K562 (cell line): ENCODE data around the gene MYL11. TPM values are rescaled to one million over a fixed set of nuclear protein-coding genes. Genes with fewer than 3 reads are reported as not detected.

Source experiments
- ATF1 ChIP-seq, 2 experiments: fragments of 450-650 bp in 1 of 2; IDR thresholded peaks; 2 replicates each; pipeline ENCODE4 v1.6.1; 2016; ENCODE audit warnings: missing compliant biosample characterization in 1 of 2, missing genetic modification characterization in 1 of 2
- BMI1 ChIP-seq: fragments of 150-350 bp; IDR thresholded peaks from 2 replicates; pipeline ENCODE4 v1.6.1; 2014; ENCODE audit warnings: low read length
- CBX2 ChIP-seq: fragments of 200-600 bp; sonication (generic); IDR thresholded peaks from one replicate; pipeline ENCODE4 v1.6.1; 2012; ENCODE audit warnings: mild to moderate bottlenecking, low read length, inconsistent platforms; ENCODE audit not compliant: insufficient read depth, poor library complexity, severe bottlenecking
- CTCF ChIP-seq, 3 experiments: IDR thresholded peaks in 2 of 3; conservative IDR thresholded peaks in 1 of 3; 2 replicates each; pipeline ENCODE4 v1.5.1; 2011 to 2012; ENCODE audit warnings: low read length in 3 of 3, mild to moderate bottlenecking in 3 of 3, control low read depth in 2 of 3, improper control_type of control experiment in 1 of 3, inconsistent platforms in 1 of 3, low read depth in 1 of 3, mixed read lengths in 1 of 3, moderate library complexity in 1 of 3; ENCODE audit not compliant: insufficient read depth in 2 of 3
- EGR1 ChIP-seq: fragments of 450-650 bp; conservative IDR thresholded peaks from 2 replicates; pipeline ENCODE4 v1.6.1; 2017; ENCODE audit warnings: mild to moderate bottlenecking
- FOXA1 ChIP-seq: fragments of 450-650 bp; IDR thresholded peaks from 2 replicates; pipeline ENCODE4 v1.6.1; 2016; ENCODE audit warnings: mild to moderate bottlenecking, borderline replicate concordance
- FOXJ2 ChIP-seq: fragments of 200-800 bp; sonication (Bioruptor generic); IDR thresholded peaks from 2 replicates; pipeline ENCODE4 v1.6.1; 2016; ENCODE audit warnings: missing genetic modification characterization, missing compliant biosample characterization
- GTF2E2 ChIP-seq: fragments of 200-800 bp; sonication (Bioruptor generic); IDR thresholded peaks from 2 replicates; pipeline ENCODE4 v1.6.1; 2016; ENCODE audit warnings: missing genetic modification characterization, missing compliant biosample characterization
- HSF4 ChIP-seq: fragments of 250-450 bp; sonication (Bioruptor Pico); IDR thresholded peaks from 2 replicates; pipeline ENCODE4 v2.1.2; 2022; ENCODE audit warnings: mild to moderate bottlenecking, moderate library complexity, borderline replicate concordance
- MXD1 ChIP-seq: fragments of 250-450 bp; sonication (Bioruptor Pico); IDR thresholded peaks from 2 replicates; pipeline ENCODE4 v1.8.0; 2021; ENCODE audit warnings: borderline replicate concordance, mild to moderate bottlenecking, moderate library complexity; ENCODE audit not compliant: poor library complexity, severe bottlenecking
- MYC ChIP-seq, 2 experiments: fragments of 250-450 bp in 1 of 2; sonication (Bioruptor Pico) in 1 of 2; IDR thresholded peaks; 2 replicates each; pipeline versions ENCODE4 v1.5.1 to v1.6.1; 2012 to 2021; ENCODE audit warnings: low read depth in 2 of 2, borderline replicate concordance in 1 of 2, improper control_type of control experiment in 1 of 2, low read length in 1 of 2, mild to moderate bottlenecking in 1 of 2, moderate library complexity in 1 of 2
- NFE2 ChIP-seq: IDR thresholded peaks from 2 replicates; pipeline ENCODE4 v1.6.1; 2014; ENCODE audit warnings: antibody characterized with exemption, low read depth
- NFIC ChIP-seq: fragments of 450-650 bp; IDR thresholded peaks from 2 replicates; pipeline ENCODE4 v1.6.1; 2017; ENCODE audit warnings: mild to moderate bottlenecking, inconsistent platforms
- NR2C2 ChIP-seq, 2 experiments: fragments of 200-800 bp in 1 of 2; sonication (Bioruptor generic) in 1 of 2; sonication (generic) in 1 of 2; formaldehyde crosslinking in 1 of 2; IDR thresholded peaks; 2 replicates each; pipeline versions ENCODE4 v1.6.1 to v1.8.0; 2016 to 2022; ENCODE audit warnings: mild to moderate bottlenecking in 1 of 2, missing compliant biosample characterization in 1 of 2, missing genetic modification characterization in 1 of 2, missing genetic modification reagents in 1 of 2
- PTBP1 ChIP-seq: fragments of 200-400 bp; formaldehyde crosslinking; IDR thresholded peaks from 2 replicates; pipeline ENCODE4 v1.6.1; 2017; ENCODE audit warnings: low read depth, low read length
- RBBP5 ChIP-seq: fragments of 200-600 bp; sonication (generic); IDR thresholded peaks from 2 replicates; pipeline ENCODE4 v1.6.1; 2012; ENCODE audit warnings: borderline replicate concordance, mild to moderate bottlenecking, low read length, control low read depth, inconsistent platforms; ENCODE audit not compliant: insufficient read depth, poor library complexity, severe bottlenecking
- SAFB ChIP-seq: fragments of 200-400 bp; formaldehyde crosslinking; IDR thresholded peaks from 2 replicates; pipeline ENCODE4 v1.6.1; 2017; ENCODE audit warnings: low read depth, low read length, borderline replicate concordance
- SMARCA5 ChIP-seq: fragments of 450-650 bp; IDR thresholded peaks from 2 replicates; pipeline ENCODE4 v1.6.1; 2016
- USF2 ChIP-seq: sonication (generic); formaldehyde crosslinking; IDR thresholded peaks from 2 replicates; pipeline ENCODE4 v1.5.0; 2020; ENCODE audit warnings: missing genetic modification reagents
- ZNF124 ChIP-seq: sonication (generic); formaldehyde crosslinking; IDR thresholded peaks from 2 replicates; pipeline ENCODE4 v1.8.1; 2022; ENCODE audit warnings: missing genetic modification reagents
- ZNF140 ChIP-seq: fragments of 250-450 bp; sonication (Bioruptor Pico); IDR thresholded peaks from 2 replicates; pipeline ENCODE4 v1.8.0; 2021; ENCODE audit warnings: moderate library complexity, mild to moderate bottlenecking, inconsistent platforms
- ZNF217 ChIP-seq: sonication (generic); formaldehyde crosslinking; IDR thresholded peaks from 2 replicates; pipeline ENCODE4 v1.8.0; 2022; ENCODE audit warnings: mild to moderate bottlenecking, missing genetic modification reagents
- polyA plus RNA-seq, 8 experiments: library from polyadenylated mRNA; depleted of rRNA in 4 of 8; stranded (reverse) in 5 of 8; unstranded in 3 of 8; fragments of >200 nt; fragmentation: Nextera tagmentation in 2 of 8; fragmentation: Illumina TruSeq in 1 of 8; extraction: Ambion mirVana in 2 of 8; extraction: Trizol in 1 of 8; gene quantifications; 2 replicates each; pipeline versions ENCODE4 v1.2.1 to v1.2.3, GENCODE V29; 2011 to 2014; ENCODE audit warnings: inconsistent platforms in 1 of 8, missing spikeins in 1 of 8
- total RNA-seq, 7 experiments: library from RNA; depleted of rRNA in 6 of 7; stranded (reverse); fragments of >200 nt in 6 of 7; fragmentation: Illumina TruSeq in 2 of 7; extraction: Trizol in 2 of 7; gene quantifications; 2 replicates each; pipeline versions ENCODE4 v1.2.1 to v1.2.3, GENCODE V29; 2011 to 2021; ENCODE audit warnings: low replicate concordance in 1 of 7

The MYL11 gene
- total and polyA plus RNA-seq, 9 of the 15 experiments (the other 6 are each of a cell fraction or from before 2014, with no cell fraction given) = 0.31 to 1.5 (median 0.73) TPM; not detected in 4

- peak; percentile 63; the same call in 1 of the 2 replicates for TF ChIP-seq MYC (IDR thresholded peaks at IDR 0.05; ENCODE audit: low read depth, low read length)
- TF ChIP-seq MYC (CRISPR knock-in tag; IDR thresholded peaks at IDR 0.05; ENCODE audit: borderline replicate concordance, low read depth) = peak; percentile 42; the same call in 1 of the 2 replicates
- peak; percentile 87 for TF ChIP-seq RBBP5
- TF ChIP-seq NFIC = peak; percentile 66
- peak; percentile 89 for TF ChIP-seq NR2C2 (CRISPR knock-in tag; IDR thresholded peaks at IDR 0.05)
- TF ChIP-seq NR2C2 (tag; IDR thresholded peaks at IDR 0.05) = peak; percentile 100
- no peak; the same call in 1 of the 2 replicates for TF ChIP-seq SMARCA5
- 0 out of 2 replicates have a peak, but pooled peaks have one; percentile 3 for TF ChIP-seq NFE2
- no peak for TF ChIP-seq ZNF140
- no peak for TF ChIP-seq FOXA1
- TF ChIP-seq EGR1 = peak; percentile 92
- no peak for TF ChIP-seq FOXJ2 (tag)
- TF ChIP-seq ATF1 (CRISPR knock-in tag; IDR thresholded peaks at IDR 0.05) = no peak
- TF ChIP-seq ATF1 (tag; IDR thresholded peaks at IDR 0.05) = peak; percentile 98
- TF ChIP-seq CBX2 = no peak
- no peak for TF ChIP-seq PTBP1
- TF ChIP-seq SAFB = no peak
- TF ChIP-seq BMI1 = no peak
- no peak for TF ChIP-seq ZNF124 (CRISPR knock-in tag)
- TF ChIP-seq MXD1 (CRISPR knock-in tag) = no peak
- peak in 1 of 3 experiments; percentile 1; a peak in 1 of 6 replicates for TF ChIP-seq CTCF (IDR thresholded peaks at IDR 0.05 in 2 of 3, conservative IDR thresholded peaks at IDR 0.05 in 1 of 3; ENCODE audit: insufficient read depth in 2 of 3, low read depth in 1 of 3, low read length in 3 of 3)
- TF ChIP-seq ZNF217 = no peak
- TF ChIP-seq GTF2E2 = peak; percentile 79; the same call in 1 of the 2 replicates
- TF ChIP-seq USF2 (CRISPR knock-in tag) = peak; percentile 93
- no peak for TF ChIP-seq HSF4 (CRISPR knock-in tag)
These were observed 19.3 kb upstream of the MYL11 start, which contains the start of gene CD2BP2 (continued) for GRCh38 chr16:30355144-30355953.
